ENCODE measurements around the gene LRRC4C. TPM values are rescaled to one million over a fixed set of nuclear protein-coding genes. Genes with fewer than 3 reads are reported as not detected.

LRRC4C gene
- total RNA-seq, 1 experiment from 2014 or later, result not detected

- H3K79me2 ChIP-seq (ENCODE audit: low read length), result no peaks in the 10 kb centered on the region
- no peak overlapping the region for H3K4me3 ChIP-seq (ENCODE audit: low read length)
- TF ChIP-seq EZH2 (IDR thresholded peaks at IDR 0.05; ENCODE audit: low read length, unreplicated experiment) (no peak), CTCF (conservative IDR thresholded peaks at IDR 0.05; ENCODE audit: low read depth, low read length) (no peak), EZH2phosphoT487 (IDR thresholded peaks at IDR 0.05; ENCODE audit: borderline replicate concordance, low read length) (no peak)
- ATAC-seq, result no peak
- H2AFZ ChIP-seq (ENCODE audit: low read length), result no peak overlapping the region
- H4K20me1 ChIP-seq (ENCODE audit: low read length), result no peaks in the 10 kb centered on the region
- H3K4me1 ChIP-seq (ENCODE audit: insufficient read depth, low read length), result no peaks in the 10 kb centered on the region
- DNase-seq, result no peak
- intact Hi-C loops (cut with micrococcal nuclease), result no loop called here
- H3K9ac ChIP-seq (ENCODE audit: low read length), result no peak overlapping the region
- H3K27ac ChIP-seq (ENCODE audit: low read length), result no peak overlapping the region
- no TSS peak for BruUV-seq (replicated peaks)
- H3K36me3 ChIP-seq (ENCODE audit: low read depth, low read length), result no peaks in the 10 kb centered on the region
- H3K27me3 ChIP-seq (ENCODE audit: low read length), result no peaks in the 10 kb centered on the region
- CTCF ChIA-PET, result no interaction called here
- H3K9me3 ChIP-seq (ENCODE audit: low read length), result no peaks in the 10 kb centered on the region
- H3K4me2 ChIP-seq (ENCODE audit: low read length), result no peak overlapping the region
- no peaks in the 10 kb centered on the region for H3K9me2 ChIP-seq (replicated peaks; ENCODE audit: low read length)
- POLR2A ChIA-PET (ENCODE audit: unreplicated experiment), result no interaction called here
- no peaks in the 10 kb centered on the region for H3F3A ChIP-seq (ENCODE audit: low read length, unreplicated experiment)
Observed at GRCh38 chr11:41437006-41437490, 22.4 kb downstream of the LRRC4C start.

GRCh38 chr11:41435531-41435930 is 23.9 kb downstream of the LRRC4C start:
- Histone ChIP-seq H3K9ac (ENCODE audit: low read length) (no peak overlapping the region), H4K20me1 (ENCODE audit: low read length) (no peaks in the 10 kb centered on the region), H3K27me3 (ENCODE audit: low read length) (no peaks in the 10 kb centered on the region), H3K4me3 (ENCODE audit: low read length) (no peak overlapping the region), H3F3A (ENCODE audit: low read length, unreplicated experiment) (no peaks in the 10 kb centered on the region), H3K4me1 (ENCODE audit: insufficient read depth, low read length) (no peaks in the 10 kb centered on the region), H3K4me2 (ENCODE audit: low read length) (no peak overlapping the region), H3K9me2 (replicated peaks; ENCODE audit: low read length) (no peaks in the 10 kb centered on the region), H3K27ac (ENCODE audit: low read length) (no peak overlapping the region), H2AFZ (ENCODE audit: low read length) (no peak overlapping the region), H3K79me2 (ENCODE audit: low read length) (no peaks in the 10 kb centered on the region), H3K9me3 (ENCODE audit: low read length) (no peaks in the 10 kb centered on the region), H3K36me3 (ENCODE audit: low read depth, low read length) (no peaks in the 10 kb centered on the region)
- POLR2A ChIA-PET (ENCODE audit: unreplicated experiment), result no interaction called here
- no peak for DNase-seq
- intact Hi-C loops (cut with micrococcal nuclease), result no loop called here
- BruUV-seq (replicated peaks), result no TSS peak
- CTCF ChIA-PET, result no interaction called here
- TF ChIP-seq EZH2phosphoT487 (IDR thresholded peaks at IDR 0.05; ENCODE audit: borderline replicate concordance, low read length) (no peak), CTCF (conservative IDR thresholded peaks at IDR 0.05; ENCODE audit: low read depth, low read length) (no peak), EZH2 (IDR thresholded peaks at IDR 0.05; ENCODE audit: low read length, unreplicated experiment) (no peak)
- no peak for ATAC-seq

GRCh38 chr11:41431784-41432183 is 27.7 kb downstream of the LRRC4C start:
- BruUV-seq (replicated peaks), result no TSS peak
- ChIA-PET POLR2A (ENCODE audit: unreplicated experiment) (no interaction called here), CTCF (interaction anchor here (0.6 kb wide), 1 partner anchor 125 kb away, joined by 3 read pairs; no protein-coding TSS in a partner anchor)
- Histone ChIP-seq H3F3A (ENCODE audit: low read length, unreplicated experiment) (no peaks in the 10 kb centered on the region), H3K9ac (ENCODE audit: low read length) (no peak overlapping the region), H3K4me3 (ENCODE audit: low read length) (no peak overlapping the region), H4K20me1 (ENCODE audit: low read length) (no peaks in the 10 kb centered on the region), H3K36me3 (ENCODE audit: low read depth, low read length) (no peaks in the 10 kb centered on the region), H3K79me2 (ENCODE audit: low read length) (no peaks in the 10 kb centered on the region), H2AFZ (ENCODE audit: low read length) (no peak overlapping the region), H3K4me2 (ENCODE audit: low read length) (no peak overlapping the region), H3K9me3 (ENCODE audit: low read length) (no peaks in the 10 kb centered on the region), H3K9me2 (replicated peaks; ENCODE audit: low read length) (no peaks in the 10 kb centered on the region), H3K27ac (ENCODE audit: low read length) (no peak overlapping the region), H3K27me3 (ENCODE audit: low read length) (no peaks in the 10 kb centered on the region), H3K4me1 (ENCODE audit: insufficient read depth, low read length) (no peaks in the 10 kb centered on the region)
- intact Hi-C loops (cut with micrococcal nuclease), result no loop called here
- no peak for ATAC-seq
- TF ChIP-seq CTCF (conservative IDR thresholded peaks at IDR 0.05; ENCODE audit: low read depth, low read length), result peak; percentile 73
- TF ChIP-seq EZH2phosphoT487 (IDR thresholded peaks at IDR 0.05; ENCODE audit: borderline replicate concordance, low read length), result no peak
- no peak for DNase-seq
